ENCODE results near the gene DLG3. TPM values are rescaled to one million over a fixed set of nuclear protein-coding genes. Genes with fewer than 3 reads are reported as not detected.

DLG3 gene
- total and polyA plus RNA-seq, 11 donors = 6.1 to 14.8 (median 9.6) TPM

DNA sequence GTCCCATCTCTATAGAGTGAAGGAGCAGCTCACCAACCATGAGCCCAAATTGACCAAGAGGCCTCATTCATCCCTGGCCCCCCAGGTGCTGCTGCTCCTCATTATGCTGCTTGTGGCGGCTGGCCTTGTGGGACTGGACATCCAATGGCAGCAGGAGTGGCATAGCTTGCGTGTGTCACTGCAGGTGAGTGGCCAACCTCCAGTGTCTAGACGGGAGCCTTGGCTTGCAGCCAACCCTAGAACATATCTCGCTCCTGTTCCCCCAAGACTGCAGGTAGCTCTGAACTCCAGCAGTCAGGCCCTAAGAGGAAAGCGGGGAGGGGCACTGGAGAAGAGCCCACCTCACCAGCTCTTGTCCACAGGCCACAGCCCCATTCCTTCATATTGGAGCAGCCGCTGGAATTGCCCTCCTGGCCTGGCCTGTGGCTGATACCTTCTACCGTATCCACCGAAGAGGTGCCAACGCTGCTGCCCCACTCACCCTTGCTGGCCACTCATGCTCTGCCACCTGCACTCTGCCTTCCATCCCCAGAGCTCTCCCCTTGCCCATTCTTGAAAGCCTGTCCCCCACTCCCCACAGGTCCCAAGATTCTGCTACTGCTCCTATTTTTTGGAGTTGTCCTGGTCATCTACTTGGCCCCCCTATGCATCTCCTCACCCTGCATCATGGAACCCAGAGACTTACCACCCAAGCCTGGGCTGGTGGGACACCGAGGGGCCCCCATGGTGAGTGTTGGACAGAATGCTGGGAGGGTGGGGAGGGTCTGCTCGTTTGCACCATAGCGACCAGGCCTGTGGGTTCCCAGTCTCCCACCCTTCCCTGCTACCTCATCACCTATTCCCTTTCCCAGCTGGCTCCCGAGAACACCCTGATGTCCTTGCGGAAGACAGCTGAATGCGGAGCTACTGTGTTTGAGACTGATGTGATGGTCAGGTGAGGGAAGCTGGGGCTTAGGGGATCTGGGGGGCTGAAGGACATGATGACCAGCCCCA is 18.1 kb upstream of the DLG3 start:
- TF ChIP-seq POLR2A (IDR thresholded peaks at IDR 0.05) (no peak), CTCF (IDR thresholded peaks at IDR 0.05) (no peak)
- DNase-seq (no peak), ATAC-seq (no peak)
- whole genome bisulfite sequencing, 4 donors = 70 to 91% (median 85%) methylated on average over 11 to 15 of the region's 15 CpGs
- intact Hi-C loops (cut with DNase I) = loop anchor here in 1 of 10 donors (10.0 kb wide), 1 partner anchor 142 kb away; the partner anchor contains the start of genes PDZD11 and RAB41
- Histone ChIP-seq H3K4me1 (no peaks in the 10 kb centered on the region), H3K27ac (no peak overlapping the region), H3K9me3 (no peaks in the 10 kb centered on the region), H3K4me3 (no peak overlapping the region), H3K27me3 (peaks cover 0 to 18% (median 0%) of the 10 kb centered on the region in 9 donors), H3K36me3 (no peaks in the 10 kb centered on the region)

- Histone ChIP-seq H3K27me3 (peaks cover 0 to 18% (median 0%) of the 10 kb centered on the region in 9 donors), H3K4me1 (no peaks in the 10 kb centered on the region), H3K27ac (no peak overlapping the region), H3K4me3 (no peak overlapping the region), H3K9me3 (no peaks in the 10 kb centered on the region), H3K36me3 (no peaks in the 10 kb centered on the region)
- DNase-seq (no peak), ATAC-seq (no peak)
- TF ChIP-seq POLR2A (IDR thresholded peaks at IDR 0.05) (no peak), CTCF (IDR thresholded peaks at IDR 0.05) (no peak)
- intact Hi-C loops (cut with DNase I) = loop anchor here in 1 of 10 donors (10.0 kb wide), 1 partner anchor 143 kb away; the partner anchor contains the start of genes PDZD11 and RAB41
- 51 to 78% (median 72%) methylated on average over 2 of the region's 2 CpGs for WGBS, 4 donors
Observed at GRCh38 chrX:70427365-70427764, 17.3 kb upstream of the DLG3 start.

GRCh38 chrX:70429759-70430158 is 14.9 kb upstream of the DLG3 start:
- no peak for DNase-seq
- no peaks in the 10 kb centered on the region for H3K9me3 ChIP-seq
- no peak overlapping the region for H3K27ac ChIP-seq
- no peak for ATAC-seq
- H3K4me1 ChIP-seq = peaks cover 0 to 7% (median under 1%) of the 10 kb centered on the region in 12 donors
- 81 to 91% (median 87%) methylated on average over 6 of the region's 6 CpGs for WGBS, 4 donors
- TF ChIP-seq POLR2A (IDR thresholded peaks at IDR 0.05) (no peak), CTCF (IDR thresholded peaks at IDR 0.05) (no peak)
- H3K27me3 ChIP-seq = peaks cover 0 to 10% (median 0%) of the 10 kb centered on the region in 9 donors
- H3K4me3 ChIP-seq = no peak overlapping the region
- no peaks in the 10 kb centered on the region for H3K36me3 ChIP-seq
- intact Hi-C loops (cut with DNase I) = loop anchor here in 6 of 10 donors (5.0 to 10.0 kb wide), 5 partner anchors 135 to 235 kb away; partner anchors contain the start of genes PDZD11 (in 3 of the 6), RAB41 (in 2 of the 6) and KIF4A (in 1 of the 6)

Data from heart left ventricle (tissue), 16 donors.